Activated naive CD8-positive, alpha-beta T cell treated with anti-CD3 and anti-CD28 coated beads, Interleukin-2, amount 50 U/mL, for 24 hours (primary cell): ENCODE data around the gene PALS2.

Experiments used
- ATAC-seq: fragments of 150-1000 bp; cut with Tn5 transposase; one replicate; pipeline ENCODE4 v1.10.0; 2021
- DNase-seq: peaks from one replicate; pipeline ENCODE4 v3.0.0; 2021
- H3K27ac Mint-ChIP-seq: one replicate; pipeline ENCODE4 v1.8.0; 2021; ENCODE audit warnings: mild to moderate bottlenecking, mixed read lengths
- H3K27me3 Mint-ChIP-seq: one replicate; pipeline ENCODE4 v1.8.0; 2021; ENCODE audit warnings: mixed read lengths
- H3K36me3 Mint-ChIP-seq: one replicate; pipeline ENCODE4 v1.8.0; 2021; ENCODE audit warnings: low read depth, mixed read lengths
- H3K4me1 Mint-ChIP-seq: one replicate; pipeline ENCODE4 v1.8.0; 2021; ENCODE audit warnings: mixed read lengths
- H3K4me3 Mint-ChIP-seq: one replicate; pipeline ENCODE4 v1.8.0; 2021; ENCODE audit warnings: mild to moderate bottlenecking, moderate library complexity, mixed read lengths
- H3K9me3 Mint-ChIP-seq: one replicate; pipeline ENCODE4 v1.8.0; 2021; ENCODE audit warnings: mixed read lengths

The PALS2 gene

GRCh38 chr7:24608504-24608903, 35.3 kb downstream of the PALS2 start:
- H3K4me3 Mint-ChIP-seq, result no peak overlapping the region
- H3K27ac Mint-ChIP-seq, result no peak overlapping the region
- ATAC-seq (no peak), DNase-seq (no peak)
- peaks cover 2% of the 10 kb centered on the region for H3K9me3 Mint-ChIP-seq
- H3K27me3 Mint-ChIP-seq, result no peaks in the 10 kb centered on the region
- H3K4me1 Mint-ChIP-seq, result peaks cover 28% of the 10 kb centered on the region
- peaks cover under 1% of the 10 kb centered on the region for H3K36me3 Mint-ChIP-seq

- DNase-seq (no peak), ATAC-seq (no peak)
These were observed 35.8 kb downstream of the PALS2 start for GRCh38 chr7:24609059-24609458.

GRCh38 chr7:24609570-24609969, 36.3 kb downstream of the PALS2 start:
- Mint-ChIP-seq H3K27me3 (no peaks in the 10 kb centered on the region), H3K27ac (no peak overlapping the region), H3K36me3 (peaks cover 5% of the 10 kb centered on the region), H3K9me3 (peaks cover 10% of the 10 kb centered on the region), H3K4me3 (no peak overlapping the region), H3K4me1 (peaks cover 26% of the 10 kb centered on the region)
- no peak for DNase-seq
- ATAC-seq, result no peak

More at GRCh38 chr7:24609059-24609458, 35.8 kb downstream of the PALS2 start:
- H3K27me3 Mint-ChIP-seq, result no peaks in the 10 kb centered on the region
- peaks cover 2% of the 10 kb centered on the region for H3K36me3 Mint-ChIP-seq
- H3K9me3 Mint-ChIP-seq, result peaks cover 6% of the 10 kb centered on the region
- H3K4me3 Mint-ChIP-seq, result no peak overlapping the region
- peaks cover 28% of the 10 kb centered on the region for H3K4me1 Mint-ChIP-seq
- H3K27ac Mint-ChIP-seq, result no peak overlapping the region

GRCh38 chr7:24611130-24611529, 37.9 kb downstream of the PALS2 start:
- Mint-ChIP-seq H3K4me1 (peaks cover 26% of the 10 kb centered on the region), H3K9me3 (peaks cover 25% of the 10 kb centered on the region), H3K4me3 (no peak overlapping the region), H3K36me3 (peaks cover 16% of the 10 kb centered on the region), H3K27me3 (no peaks in the 10 kb centered on the region), H3K27ac (no peak overlapping the region)
- ATAC-seq (no peak), DNase-seq (no peak)

GRCh38 chr7:24617957-24618616, 44.8 kb downstream of the PALS2 start:
- no peak for DNase-seq
- Mint-ChIP-seq H3K4me3 (no peak overlapping the region), H3K9me3 (peaks cover 45% of the 10 kb centered on the region), H3K36me3 (peaks cover 31% of the 10 kb centered on the region), H3K4me1 (peaks cover 18% of the 10 kb centered on the region), H3K27me3 (no peaks in the 10 kb centered on the region), H3K27ac (no peak overlapping the region)
- ATAC-seq, result no peak

- H3K4me3 Mint-ChIP-seq, result no peak overlapping the region
These were observed 46.7 kb downstream of the PALS2 start for GRCh38 chr7:24619978-24620377.

GRCh38 chr7:24622646-24623182, 49.5 kb downstream of the PALS2 start:
- ATAC-seq (no peak), DNase-seq (no peak)
- H3K27me3 Mint-ChIP-seq, result no peaks in the 10 kb centered on the region
- peaks cover 18% of the 10 kb centered on the region for H3K4me1 Mint-ChIP-seq
- H3K36me3 Mint-ChIP-seq, result peaks cover 34% of the 10 kb centered on the region
- no peak overlapping the region for H3K4me3 Mint-ChIP-seq
- no peak overlapping the region for H3K27ac Mint-ChIP-seq
- H3K9me3 Mint-ChIP-seq, result peaks cover 24% of the 10 kb centered on the region

More at GRCh38 chr7:24619978-24620377, 46.7 kb downstream of the PALS2 start:
- ATAC-seq (no peak), DNase-seq (no peak)
- Mint-ChIP-seq H3K9me3 (peaks cover 32% of the 10 kb centered on the region), H3K27ac (no peak overlapping the region), H3K4me1 (peaks cover 20% of the 10 kb centered on the region), H3K36me3 (peaks cover 31% of the 10 kb centered on the region), H3K27me3 (no peaks in the 10 kb centered on the region)
